Measurements from ENCODE around the gene PIM3. TPM values are rescaled to one million over a fixed set of nuclear protein-coding genes. Genes with fewer than 3 reads are reported as not detected.

Gene PIM3
- total RNA-seq, 1 donor from 2014 or later: 119 TPM

DNA sequence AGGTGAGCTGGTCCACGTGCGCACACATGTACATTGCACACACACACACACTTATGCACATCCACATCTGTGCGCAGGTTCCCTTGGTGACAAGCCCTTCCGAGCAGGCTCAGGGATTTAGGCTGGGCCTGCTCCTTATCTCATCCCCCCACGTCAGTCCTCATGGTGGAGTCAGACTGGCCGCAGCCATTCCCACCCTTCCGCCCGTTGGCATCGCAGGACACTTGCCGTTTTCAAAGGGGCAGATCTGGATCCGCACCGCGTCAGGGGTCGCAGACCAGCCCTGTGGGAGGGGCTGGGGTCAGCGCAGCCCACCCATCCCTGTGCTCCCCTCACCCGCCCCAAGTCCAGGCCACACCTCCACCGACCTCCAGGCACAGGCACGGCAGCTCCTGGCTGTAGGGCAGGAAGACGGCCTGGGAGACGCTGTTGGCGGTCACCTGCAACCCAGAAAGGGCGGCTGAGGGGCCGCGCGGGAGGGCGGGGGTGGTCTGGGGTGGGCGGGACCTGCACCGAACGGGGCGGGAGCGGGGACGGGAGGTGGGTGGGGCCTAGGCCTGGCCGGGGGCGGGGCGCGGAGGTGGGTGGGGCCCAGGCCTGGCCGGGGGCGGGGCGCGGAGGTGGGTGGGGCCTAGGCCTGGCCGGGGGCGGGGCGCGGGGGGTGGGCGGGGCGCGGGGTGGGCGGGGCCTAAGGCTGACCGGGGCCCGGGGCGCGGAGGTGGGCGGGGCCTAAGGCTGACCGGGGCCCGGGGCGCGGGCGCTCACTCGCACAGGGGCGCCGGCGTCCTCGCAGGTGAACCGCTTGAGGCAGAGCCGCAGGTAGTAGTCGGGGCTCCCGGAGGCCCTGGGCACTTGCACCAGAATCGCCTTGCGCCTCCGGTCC, 38.7 kb downstream of the PIM3 start:
- H3K4me3 ChIP-seq: no peak overlapping the region
- intact Hi-C loops (cut with DNase I): no loop called here

GRCh38 chr22:49999946-50000586, 39.5 kb downstream of the PIM3 start:
- no peaks in the 10 kb centered on the region for H3K9me3 ChIP-seq
- DNase-seq: peak; percentile 62
- no peaks in the 10 kb centered on the region for H3K27me3 ChIP-seq
- ATAC-seq: no peak
- intact Hi-C loops (cut with DNase I): no loop called here
- no peak overlapping the region for H3K4me3 ChIP-seq
- no peaks in the 10 kb centered on the region for H3K4me1 ChIP-seq
- no peaks in the 10 kb centered on the region for H3K36me3 ChIP-seq
- no peak for TF ChIP-seq CTCF (IDR thresholded peaks at IDR 0.05)
- H3K27ac ChIP-seq: no peak overlapping the region

More for the DNA sequence above, 38.7 kb downstream of the PIM3 start:
- TF ChIP-seq CTCF (IDR thresholded peaks at IDR 0.05): no peak
- no peak overlapping the region for H3K27ac ChIP-seq
- H3K27me3 ChIP-seq: no peaks in the 10 kb centered on the region
- DNase-seq (peak; percentile 63), ATAC-seq (peak; percentile 56)
- no peaks in the 10 kb centered on the region for H3K9me3 ChIP-seq
- H3K4me1 ChIP-seq: no peaks in the 10 kb centered on the region
- H3K36me3 ChIP-seq: no peaks in the 10 kb centered on the region

- H3K4me1 ChIP-seq: no peaks in the 10 kb centered on the region
- H3K9me3 ChIP-seq: no peaks in the 10 kb centered on the region
- H3K27me3 ChIP-seq: no peaks in the 10 kb centered on the region
- intact Hi-C loops (cut with DNase I): no loop called here
- ATAC-seq: no peak
- no peak overlapping the region for H3K4me3 ChIP-seq
- no peaks in the 10 kb centered on the region for H3K36me3 ChIP-seq
- TF ChIP-seq CTCF (IDR thresholded peaks at IDR 0.05): no peak
- DNase-seq: peak; percentile 62
- no peak overlapping the region for H3K27ac ChIP-seq
These were observed 40.2 kb downstream of the PIM3 start for GRCh38 chr22:50000587-50001387.

GRCh38 chr22:50001388-50002231, 41.0 kb downstream of the PIM3 start:
- DNase-seq: peak; percentile 54
- Histone ChIP-seq H3K27ac (no peak overlapping the region), H3K36me3 (no peaks in the 10 kb centered on the region), H3K9me3 (no peaks in the 10 kb centered on the region), H3K4me3 (no peak overlapping the region), H3K27me3 (no peaks in the 10 kb centered on the region), H3K4me1 (no peaks in the 10 kb centered on the region)
- ATAC-seq: no peak
- TF ChIP-seq CTCF (IDR thresholded peaks at IDR 0.05): no peak
- intact Hi-C loops (cut with DNase I): no loop called here

DNA sequence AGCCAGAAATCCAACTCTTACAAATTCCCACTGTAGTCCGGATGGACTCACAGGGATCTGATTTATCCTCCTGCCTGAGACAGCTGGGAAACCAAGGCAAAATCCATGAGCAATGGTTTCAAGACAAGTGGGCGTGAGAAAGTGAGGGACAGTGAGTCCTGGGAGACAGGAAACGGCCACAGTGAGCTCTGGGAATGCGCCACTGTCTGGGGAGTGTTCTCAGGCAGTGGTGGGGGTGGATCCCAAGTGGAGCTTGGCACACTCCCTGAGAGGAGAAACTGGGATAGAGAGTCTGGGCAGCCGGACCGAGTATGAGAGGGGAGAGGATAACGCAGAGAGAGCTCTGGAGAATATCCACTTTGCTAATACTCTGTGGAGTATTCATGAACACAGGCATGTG, 42.2 kb downstream of the PIM3 start:
- Histone ChIP-seq H3K36me3 (no peaks in the 10 kb centered on the region), H3K9me3 (no peaks in the 10 kb centered on the region), H3K27me3 (no peaks in the 10 kb centered on the region), H3K27ac (no peak overlapping the region), H3K4me1 (no peaks in the 10 kb centered on the region), H3K4me3 (no peak overlapping the region)
- TF ChIP-seq CTCF (IDR thresholded peaks at IDR 0.05): no peak
- intact Hi-C loops (cut with DNase I): no loop called here
- ATAC-seq (no peak), DNase-seq (peak; percentile 37)

All from upper lobe of right lung (tissue), 1 donor.